NB4 (cell line): Measurements from ENCODE around the gene TRIM29.

Experiments
- POLR2A ChIP-seq: IDR thresholded peaks from 2 replicates; pipeline ENCODE4 v1.6.1; 2011; ENCODE audit warnings: mild to moderate bottlenecking; ENCODE audit not compliant: insufficient read length; ENCODE audit errors: extremely low read depth
- TF ChIP-seq, protein P1 (sequence below): IDR thresholded peaks from one replicate; pipeline ENCODE4 v1.5.1; 2012; ENCODE audit warnings: low read depth, low read length
- TF ChIP-seq, protein P2 (sequence below): IDR thresholded peaks from 2 replicates; pipeline ENCODE4 v1.6.1; 2011; ENCODE audit warnings: low read depth, low read length

DNA sequence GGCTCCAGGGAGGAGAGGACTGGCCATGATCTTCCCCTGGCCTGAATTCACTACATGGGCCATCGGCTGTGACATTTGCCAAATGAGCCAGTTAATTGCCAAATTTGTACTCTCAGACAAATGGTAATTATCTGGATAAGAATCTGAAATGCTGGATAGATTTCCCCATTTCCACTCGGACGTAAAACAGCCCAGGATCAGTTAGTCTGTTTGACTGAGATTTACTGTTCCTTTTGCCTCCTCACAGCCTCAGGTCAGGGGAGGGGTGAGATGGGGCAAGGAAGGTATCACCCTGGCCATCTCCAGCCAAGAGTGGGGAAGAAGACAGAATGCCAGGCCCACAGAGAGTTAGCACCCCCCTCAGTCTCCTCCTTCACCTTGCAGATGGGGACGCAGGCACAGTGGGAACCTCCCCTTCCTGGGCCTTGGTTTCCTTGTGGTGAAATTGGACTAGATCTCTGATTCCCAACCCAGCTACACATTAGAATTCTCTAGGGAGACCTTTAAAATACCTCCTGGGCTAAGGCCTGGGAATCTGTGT lies 5.2 kb downstream of the TRIM29 start:
- TF ChIP-seq, protein P1, sequence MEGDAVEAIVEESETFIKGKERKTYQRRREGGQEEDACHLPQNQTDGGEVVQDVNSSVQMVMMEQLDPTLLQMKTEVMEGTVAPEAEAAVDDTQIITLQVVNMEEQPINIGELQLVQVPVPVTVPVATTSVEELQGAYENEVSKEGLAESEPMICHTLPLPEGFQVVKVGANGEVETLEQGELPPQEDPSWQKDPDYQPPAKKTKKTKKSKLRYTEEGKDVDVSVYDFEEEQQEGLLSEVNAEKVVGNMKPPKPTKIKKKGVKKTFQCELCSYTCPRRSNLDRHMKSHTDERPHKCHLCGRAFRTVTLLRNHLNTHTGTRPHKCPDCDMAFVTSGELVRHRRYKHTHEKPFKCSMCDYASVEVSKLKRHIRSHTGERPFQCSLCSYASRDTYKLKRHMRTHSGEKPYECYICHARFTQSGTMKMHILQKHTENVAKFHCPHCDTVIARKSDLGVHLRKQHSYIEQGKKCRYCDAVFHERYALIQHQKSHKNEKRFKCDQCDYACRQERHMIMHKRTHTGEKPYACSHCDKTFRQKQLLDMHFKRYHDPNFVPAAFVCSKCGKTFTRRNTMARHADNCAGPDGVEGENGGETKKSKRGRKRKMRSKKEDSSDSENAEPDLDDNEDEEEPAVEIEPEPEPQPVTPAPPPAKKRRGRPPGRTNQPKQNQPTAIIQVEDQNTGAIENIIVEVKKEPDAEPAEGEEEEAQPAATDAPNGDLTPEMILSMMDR, result no peak
- TF ChIP-seq POLR2A, result no peak
- TF ChIP-seq, protein P2, sequence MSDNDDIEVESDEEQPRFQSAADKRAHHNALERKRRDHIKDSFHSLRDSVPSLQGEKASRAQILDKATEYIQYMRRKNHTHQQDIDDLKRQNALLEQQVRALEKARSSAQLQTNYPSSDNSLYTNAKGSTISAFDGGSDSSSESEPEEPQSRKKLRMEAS, result no peak
